HG02798 (cell line): ENCODE measurements around the gene RASGRF2.
"Not testable (repeated sequence)": the region's sequence is repeated elsewhere in the genome, so short reads cannot be mapped to it uniquely, and the experiment has no call there.

Source experiments
- ATAC-seq: cut with Tn5 transposase; IDR thresholded peaks from one replicate; pipeline ENCODE4 v1.9.1; 2021; ENCODE audit warnings: mild to moderate bottlenecking; ENCODE audit not compliant: unreplicated experiment, poor library complexity

The RASGRF2 gene

GRCh38 chr5:81014348-81014747, 54.2 kb downstream of the RASGRF2 start:
- no peak for ATAC-seq

- no peak for ATAC-seq
Measured at GRCh38 chr5:81016116-81016515, 56.0 kb downstream of the RASGRF2 start.

- no peak for ATAC-seq
Measured at GRCh38 chr5:81017320-81017719, 57.2 kb downstream of the RASGRF2 start.

- not testable (repeated sequence) for ATAC-seq
Measured at GRCh38 chr5:81018608-81019007, 58.4 kb downstream of the RASGRF2 start.

- ATAC-seq, result no peak
Measured at GRCh38 chr5:81019748-81020147, 59.6 kb downstream of the RASGRF2 start.

DNA sequence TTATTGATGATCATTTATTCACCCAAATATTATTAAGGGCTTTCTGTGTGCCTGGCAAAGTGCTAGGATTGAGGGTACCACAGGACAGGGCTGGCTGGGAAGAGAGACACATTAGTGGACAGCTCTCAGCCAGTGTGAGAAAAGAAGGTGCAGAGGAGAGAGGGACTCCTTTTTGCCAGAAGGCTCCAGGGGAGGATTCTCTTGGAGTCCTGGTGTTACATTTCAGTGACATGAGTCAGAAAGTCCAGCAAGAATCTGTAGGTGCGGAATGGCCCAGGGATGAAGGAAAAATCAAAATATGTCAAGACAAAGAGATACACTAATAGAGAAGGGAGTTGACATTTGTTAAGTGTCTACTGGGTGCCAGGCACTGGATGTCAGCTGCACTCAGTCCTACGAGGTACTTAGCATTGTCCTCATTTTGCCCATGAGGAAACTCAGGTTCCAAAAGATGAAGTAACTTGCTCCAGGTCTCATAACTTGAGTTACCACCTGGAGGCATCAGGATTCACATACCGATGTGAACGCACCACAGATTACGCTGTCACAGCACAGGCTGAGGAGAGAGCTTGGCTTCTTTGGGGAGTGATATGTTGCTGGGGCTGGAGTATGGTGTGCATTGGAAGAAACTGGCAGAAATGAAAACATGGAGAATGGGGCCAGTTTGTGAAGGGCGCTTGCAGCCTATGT, 60.5 kb downstream of the RASGRF2 start:
- no peak for ATAC-seq

- no peak for ATAC-seq
Measured at GRCh38 chr5:81021486-81021885, 61.3 kb downstream of the RASGRF2 start.

- no peak for ATAC-seq
Measured at GRCh38 chr5:81021951-81022687, 62.0 kb downstream of the RASGRF2 start.

DNA sequence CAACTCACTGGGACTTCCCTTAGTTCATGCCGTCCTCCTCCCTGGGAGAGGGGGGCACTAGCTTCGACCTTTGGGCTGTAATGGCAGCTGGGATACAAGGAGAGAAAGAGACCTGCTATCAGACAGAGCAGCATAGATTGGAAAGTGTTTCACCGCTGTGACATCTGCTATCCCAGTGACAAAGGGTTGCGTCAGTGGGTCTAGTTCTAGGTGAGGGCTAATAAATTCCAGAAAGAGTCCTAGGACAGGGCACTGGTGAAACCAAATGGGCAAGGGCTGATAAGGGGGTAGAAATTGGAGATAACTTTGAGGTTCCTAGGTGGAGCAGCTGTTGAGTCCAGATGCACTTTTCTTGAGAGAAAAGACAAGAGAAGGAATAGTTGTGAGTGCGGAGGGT, 62.5 kb downstream of the RASGRF2 start:
- ATAC-seq, result no peak

DNA sequence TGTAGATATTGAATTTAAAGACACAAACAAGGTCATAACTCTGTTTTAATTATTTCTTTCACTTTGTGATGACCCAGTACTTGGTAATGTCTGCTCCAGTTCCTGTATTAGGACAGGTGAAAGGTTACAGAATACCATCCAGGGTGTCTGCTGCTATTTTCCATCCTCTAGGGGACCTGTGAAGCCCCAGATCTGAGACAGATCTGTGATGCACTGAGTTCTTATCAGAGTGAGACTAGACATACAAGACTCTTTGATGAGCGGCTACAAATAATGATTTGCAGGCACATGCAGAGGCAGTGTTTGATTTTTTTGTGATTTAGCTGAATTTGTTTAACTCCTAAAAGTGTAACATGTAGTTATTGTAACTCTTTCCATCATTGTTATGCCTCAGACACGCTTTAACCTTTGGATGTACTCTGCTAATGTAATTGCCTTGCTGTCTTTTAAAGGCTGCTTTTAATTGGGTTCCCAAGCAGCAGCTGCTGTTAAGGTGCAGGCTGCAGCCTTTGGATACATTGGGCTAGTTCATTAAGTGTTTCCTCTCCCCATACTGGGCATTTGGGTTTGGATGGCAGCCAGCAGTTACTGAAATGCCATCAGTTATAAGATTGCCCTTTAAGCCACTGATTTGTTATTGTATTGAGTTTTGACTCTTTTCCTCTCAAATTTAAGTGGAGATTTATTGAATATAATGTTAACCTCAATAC, 63.3 kb downstream of the RASGRF2 start:
- no peak for ATAC-seq

DNA sequence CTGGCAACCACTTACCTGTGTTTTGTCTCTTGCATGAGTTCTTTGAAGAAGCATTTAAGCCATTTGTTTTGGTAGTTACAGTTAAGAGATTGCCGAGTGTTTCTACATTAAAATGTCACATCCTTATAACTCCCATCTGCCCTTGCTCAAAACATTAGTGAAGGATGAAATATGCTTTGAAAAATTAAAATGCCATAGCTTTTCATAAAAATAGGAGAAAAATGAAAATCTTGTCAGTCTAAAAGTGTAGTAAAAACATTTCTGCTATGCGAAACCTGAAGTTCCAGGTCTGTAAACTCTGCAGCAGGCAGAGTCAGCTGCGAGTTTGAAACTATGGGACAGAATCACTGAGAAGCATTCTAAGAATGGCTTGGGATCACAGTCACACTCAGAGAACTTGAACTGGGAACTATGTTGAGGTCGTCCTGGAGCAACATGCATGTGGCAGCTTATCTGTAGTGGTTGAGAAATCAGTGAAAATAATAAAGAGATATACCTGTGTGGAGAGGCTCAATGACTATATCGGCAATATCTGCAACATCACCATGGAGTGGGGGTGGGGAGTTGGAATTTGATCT, 67.4 kb downstream of the RASGRF2 start:
- ATAC-seq, result no peak

DNA sequence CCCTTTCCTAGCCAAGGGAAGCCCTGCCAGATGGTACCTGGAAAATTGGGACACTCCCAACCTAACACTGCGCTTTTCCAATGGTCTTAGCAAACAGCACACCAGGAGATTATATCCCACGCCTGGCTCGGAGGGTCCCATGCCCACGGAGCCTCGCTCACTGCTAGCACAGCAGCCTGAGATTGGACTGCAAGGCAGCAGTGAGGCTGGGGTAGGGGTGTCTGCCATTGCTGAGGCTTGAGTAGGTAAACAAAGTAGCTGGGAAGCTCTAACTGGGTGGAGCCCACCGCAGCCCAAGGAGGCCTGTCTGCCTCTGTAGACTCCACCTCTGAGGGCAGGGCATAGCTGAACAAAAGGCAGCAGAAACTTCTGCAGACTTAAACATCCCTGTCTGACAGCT, 68.7 kb downstream of the RASGRF2 start:
- ATAC-seq, result not testable (repeated sequence)

DNA sequence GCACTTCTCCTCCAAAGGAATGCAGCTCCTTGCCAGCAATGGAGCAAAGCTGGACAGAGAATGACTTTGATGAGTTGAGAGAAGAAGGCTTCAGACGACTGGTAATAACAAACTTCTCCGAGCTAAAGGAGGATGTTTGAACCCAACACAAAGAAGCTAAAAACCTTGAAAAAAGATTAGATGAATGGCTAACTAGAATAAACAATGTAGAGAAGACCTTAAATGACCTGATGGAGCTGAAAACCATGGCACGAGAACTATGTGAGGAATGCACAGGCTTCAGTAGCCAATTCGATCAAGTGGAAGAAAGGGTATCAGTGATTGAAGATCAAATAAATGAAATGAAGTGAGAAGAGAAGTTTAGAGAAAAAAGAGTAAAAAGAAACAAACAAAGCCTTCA, 69.6 kb downstream of the RASGRF2 start:
- not testable (repeated sequence) for ATAC-seq

DNA sequence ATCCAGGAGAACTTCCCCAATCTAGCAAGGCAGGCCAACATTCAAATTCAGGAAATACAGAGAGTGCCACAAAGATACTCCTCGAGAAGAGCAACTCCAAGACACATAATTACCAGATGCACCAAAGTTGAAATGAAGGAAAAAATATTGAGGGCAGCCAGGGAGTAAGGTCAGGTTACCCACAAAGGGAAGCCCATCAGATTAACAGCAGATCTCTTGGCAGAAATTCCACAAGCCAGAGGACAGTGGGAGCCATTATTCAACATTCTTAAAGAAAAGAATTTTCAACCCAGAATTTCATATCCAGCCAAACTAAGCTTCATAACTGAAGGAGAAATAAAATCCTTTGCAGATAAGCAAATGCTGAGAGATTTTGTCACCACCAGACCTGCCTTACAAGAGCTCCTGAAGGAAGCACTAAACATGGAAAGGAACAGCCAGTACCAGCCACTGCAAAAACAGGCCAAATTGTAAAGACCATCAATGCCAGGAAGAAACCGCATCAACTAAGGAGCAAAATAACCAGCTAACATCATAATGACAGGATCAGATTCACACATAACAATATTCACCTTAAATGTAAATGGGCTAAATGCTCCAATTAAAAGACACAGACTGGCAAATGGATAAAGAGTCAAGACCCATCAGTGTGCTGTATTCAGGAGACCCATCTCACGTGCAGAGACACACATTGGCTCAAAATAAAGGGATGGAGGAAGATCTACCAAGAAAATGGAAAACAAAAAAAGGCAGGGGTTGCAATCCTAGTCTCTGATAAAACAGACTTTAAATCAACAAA, 70.3 kb downstream of the RASGRF2 start:
- not testable (repeated sequence) for ATAC-seq

DNA sequence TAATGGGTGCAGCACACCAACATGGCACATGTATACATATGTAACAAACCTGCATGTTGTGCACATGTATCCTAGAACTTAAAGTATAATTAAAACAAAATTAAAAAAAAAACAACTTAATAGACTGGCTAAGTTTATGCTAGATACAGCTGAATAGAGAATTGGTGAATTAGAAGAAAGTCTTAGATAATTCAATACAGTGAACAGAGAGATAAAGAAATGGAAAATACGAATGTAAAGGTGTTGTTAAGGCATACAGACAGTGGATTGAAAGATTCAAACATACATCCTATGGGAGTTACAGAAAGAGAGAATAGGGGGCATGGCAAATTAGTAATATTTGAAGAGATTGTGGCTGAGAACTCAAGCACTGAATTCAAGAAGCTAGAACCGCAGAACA, 75.4 kb downstream of the RASGRF2 start:
- ATAC-seq, result no peak

- ATAC-seq, result no peak
Measured at GRCh38 chr5:81038495-81038894, 78.3 kb downstream of the RASGRF2 start.

- no peak for ATAC-seq
Measured at GRCh38 chr5:81044868-81045267, 84.7 kb downstream of the RASGRF2 start.

DNA sequence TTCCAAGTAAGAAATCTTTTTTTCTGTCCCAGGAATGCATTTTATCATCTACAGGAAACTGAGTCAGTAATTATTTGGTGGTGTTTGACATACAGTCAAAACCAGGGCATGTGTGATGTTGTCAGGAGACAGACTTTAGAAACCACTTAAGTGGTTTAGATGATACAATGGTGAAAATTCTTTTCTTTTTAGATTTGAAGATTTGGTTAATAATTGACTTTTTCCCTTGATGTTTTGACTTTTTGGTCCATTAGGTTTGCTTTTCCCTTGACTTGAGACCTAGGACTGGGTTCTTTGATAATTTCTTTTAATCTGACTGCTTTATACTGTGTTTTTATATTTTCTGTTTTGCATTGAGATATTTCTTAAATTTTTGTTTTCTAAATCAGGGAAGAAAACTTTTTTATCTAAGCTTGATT, 85.2 kb downstream of the RASGRF2 start:
- ATAC-seq, result no peak

- no peak for ATAC-seq
Measured at GRCh38 chr5:81046041-81046440, 85.9 kb downstream of the RASGRF2 start.

DNA sequence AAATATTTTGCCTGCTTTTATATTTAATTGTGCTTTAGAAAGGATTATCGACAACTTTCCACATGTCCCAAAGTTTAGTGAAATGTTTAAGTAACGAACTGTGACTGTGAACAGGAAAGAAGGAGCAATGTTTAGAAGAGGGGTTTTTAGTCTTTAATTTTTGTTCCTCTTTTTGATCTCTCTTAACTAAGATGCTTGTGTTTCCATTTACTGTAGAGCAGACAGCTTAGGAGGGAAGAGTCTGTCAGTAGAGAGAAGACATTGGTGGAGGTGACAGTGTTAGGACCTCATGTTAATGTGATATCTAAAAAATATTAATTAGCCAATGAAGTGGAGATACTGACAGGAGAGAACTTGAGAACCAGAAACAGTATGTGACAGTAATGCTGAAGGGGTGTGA, 92.2 kb downstream of the RASGRF2 start:
- no peak for ATAC-seq
